H1 (cell line): Measurements from ENCODE around the gene MYCBPAP. TPM values are rescaled to one million over a fixed set of nuclear protein-coding genes. Genes with fewer than 3 reads are reported as not detected.

Experiments
- ASH2L ChIP-seq: fragments of 200-600, 300-600 bp; sonication (generic); IDR thresholded peaks from one replicate; pipeline ENCODE4 v1.7.1; 2017; ENCODE audit warnings: low read length
- GTF2F1 ChIP-seq: IDR thresholded peaks from 2 replicates; pipeline ENCODE4 v1.6.1; 2012; ENCODE audit warnings: low read depth, low read length, improper control_type of control experiment, borderline replicate concordance
- JUND ChIP-seq: IDR thresholded peaks from 2 replicates; pipeline ENCODE4 v1.6.1; 2011; ENCODE audit warnings: mild to moderate bottlenecking, improper control_type of control experiment, low read length
- KDM4A ChIP-seq: IDR thresholded peaks from one replicate; pipeline ENCODE4 v1.7.1; 2012; ENCODE audit warnings: low read depth, mild to moderate bottlenecking, moderate library complexity, low read length, inconsistent platforms; ENCODE audit not compliant: severe bottlenecking
- NANOG ChIP-seq: IDR thresholded peaks from 2 replicates; pipeline ENCODE4 v1.6.1; 2011; ENCODE audit warnings: low read length, low read depth, mild to moderate bottlenecking, inconsistent platforms; ENCODE audit not compliant: insufficient read depth, poor library complexity, severe bottlenecking
- NRF1 ChIP-seq: IDR thresholded peaks from 2 replicates; pipeline ENCODE4 v1.6.1; 2011; ENCODE audit warnings: mild to moderate bottlenecking, low read depth, low read length, improper control_type of control experiment
- POLR2A ChIP-seq, 2 experiments: IDR thresholded peaks; 1 replicate in 1 of 2; 2 replicates in 1 of 2; pipeline ENCODE4 v1.6.1; 2011; ENCODE audit warnings: low read depth in 2 of 2, low read length in 2 of 2, mild to moderate bottlenecking in 2 of 2; ENCODE audit errors: control extremely low read depth in 1 of 2
- RAD21 ChIP-seq, 2 experiments: IDR thresholded peaks in 1 of 2; conservative IDR thresholded peaks in 1 of 2; 2 replicates each; pipeline ENCODE4 v1.6.1; 2011; ENCODE audit warnings: low read depth in 2 of 2, low read length in 2 of 2, improper control_type of control experiment in 1 of 2, inconsistent platforms in 1 of 2, mild to moderate bottlenecking in 1 of 2, moderate library complexity in 1 of 2
- SIRT6 ChIP-seq: IDR thresholded peaks from one replicate; pipeline ENCODE4 v1.7.1; 2012; ENCODE audit warnings: low read length, inconsistent platforms
- SP1 ChIP-seq: IDR thresholded peaks from 2 replicates; pipeline ENCODE4 v1.6.1; 2011; ENCODE audit warnings: low read depth, low read length
- SRF ChIP-seq: IDR thresholded peaks from 2 replicates; pipeline ENCODE4 v1.6.1; 2011; ENCODE audit warnings: mild to moderate bottlenecking, low read depth, low read length, moderate library complexity
- TAF1 ChIP-seq: IDR thresholded peaks from 2 replicates; pipeline ENCODE4 v1.6.1; 2011; ENCODE audit warnings: mild to moderate bottlenecking, low read depth, low read length
- polyA plus RNA-seq, 7 experiments: library from polyadenylated mRNA; depleted of rRNA in 3 of 7; stranded (reverse) in 5 of 7; unstranded in 2 of 7; fragments of >200 nt in 5 of 7; fragments of 200-250 nt in 2 of 7; gene quantifications; 1 replicate in 5 of 7; 2 replicates in 1 of 7; 4 replicates in 1 of 7; pipeline versions ENCODE4 v1.2.1 to v1.2.3, GENCODE V29; 2011 to 2013; ENCODE audit warnings: missing spikeins in 2 of 7, mixed read lengths in 2 of 7
- total RNA-seq: library from RNA; stranded (reverse); fragmentation: NEBNext Ultra II Directional; extraction: Animal tissue kit (Norgen Biotek cat#: 25700); gene quantifications from 2 replicates; pipeline ENCODE4 v1.2.1, GENCODE V29; 2021
- TF ChIP-seq, protein P1 (sequence below): IDR thresholded peaks from 2 replicates; pipeline ENCODE4 v1.6.1; 2012; ENCODE audit warnings: inconsistent platforms
- TF ChIP-seq, protein P2 (sequence below): IDR thresholded peaks from 2 replicates; pipeline ENCODE4 v1.6.1; 2012; ENCODE audit warnings: inconsistent platforms
- TF ChIP-seq, protein P3 (sequence below): IDR thresholded peaks from 2 replicates; pipeline ENCODE4 v1.6.1; 2012; ENCODE audit warnings: low read length, inconsistent platforms

The MYCBPAP gene
- total and polyA plus RNA-seq, 2 of the 8 experiments (the other 6 are each of a cell fraction or from before 2014, with no cell fraction given) = 0.89 to 3.3 TPM

DNA sequence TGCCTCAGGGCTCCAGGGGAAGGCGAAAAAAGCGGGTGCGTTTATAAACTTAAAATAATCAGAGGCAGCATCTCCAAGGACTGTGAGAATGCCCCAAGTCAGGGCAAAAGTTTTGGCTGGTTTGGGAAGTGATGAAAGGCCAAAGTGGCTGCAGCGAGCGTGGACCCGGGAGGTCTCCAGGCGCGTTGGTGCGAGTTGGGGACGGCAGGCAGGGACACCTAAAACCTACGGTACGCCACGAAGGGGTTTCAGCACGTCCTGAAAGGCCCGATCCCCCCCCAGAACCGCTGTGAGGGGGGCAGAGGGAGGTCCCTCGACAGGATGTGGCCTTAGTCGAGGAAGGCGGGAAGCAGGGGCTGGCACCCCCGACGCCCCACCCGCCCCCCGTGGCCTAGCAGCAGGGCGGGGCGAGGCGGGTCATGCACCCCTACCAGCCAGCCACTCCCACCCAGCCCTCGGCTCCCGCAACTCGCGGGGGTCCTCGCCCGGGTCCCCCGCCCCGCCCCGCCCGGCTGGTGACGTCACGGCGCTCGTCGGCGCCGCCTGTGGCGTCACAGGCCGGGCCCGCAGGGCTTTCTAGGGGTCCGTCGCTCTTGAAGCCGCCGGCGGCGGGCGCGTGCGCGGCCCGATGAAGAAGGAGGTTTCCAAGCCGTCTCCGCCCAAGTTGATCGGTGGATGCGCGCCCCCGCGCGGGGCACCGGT is at the start of gene MYCBPAP (continued):
- TF ChIP-seq, protein P1, sequence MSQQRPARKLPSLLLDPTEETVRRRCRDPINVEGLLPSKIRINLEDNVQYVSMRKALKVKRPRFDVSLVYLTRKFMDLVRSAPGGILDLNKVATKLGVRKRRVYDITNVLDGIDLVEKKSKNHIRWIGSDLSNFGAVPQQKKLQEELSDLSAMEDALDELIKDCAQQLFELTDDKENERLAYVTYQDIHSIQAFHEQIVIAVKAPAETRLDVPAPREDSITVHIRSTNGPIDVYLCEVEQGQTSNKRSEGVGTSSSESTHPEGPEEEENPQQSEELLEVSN = peak; percentile 89
- TF ChIP-seq, protein P2, sequence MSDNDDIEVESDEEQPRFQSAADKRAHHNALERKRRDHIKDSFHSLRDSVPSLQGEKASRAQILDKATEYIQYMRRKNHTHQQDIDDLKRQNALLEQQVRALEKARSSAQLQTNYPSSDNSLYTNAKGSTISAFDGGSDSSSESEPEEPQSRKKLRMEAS = peak; percentile 45; the same call in 1 of the 2 replicates
- TF ChIP-seq ASH2L (peak; percentile 69), TAF1 (peak; percentile 62), SRF (peak; percentile 7; the same call in 1 of the 2 replicates), NRF1 (peak; percentile 57), JUND (peak; percentile 38; the same call in 1 of the 2 replicates), GTF2F1 (no peak), SIRT6 (no peak), POLR2A (IDR thresholded peaks at IDR 0.05; ENCODE audit: control extremely low read depth in 1 of 2, low read depth in 2 of 2, low read length in 2 of 2) (peak in 1 of 2 experiments; percentile 53; a peak in 2 of 3 replicates), NANOG (peak; percentile 8), RAD21 (IDR thresholded peaks at IDR 0.05 in 1 of 2, conservative IDR thresholded peaks at IDR 0.05 in 1 of 2; ENCODE audit: low read depth in 2 of 2, low read length in 2 of 2) (0 out of 4 replicates have a peak, but pooled peaks of 1 of the 2 experiments have one; percentile 9), SP1 (no peak), KDM4A (peak; percentile 72)
- TF ChIP-seq, protein P3, sequence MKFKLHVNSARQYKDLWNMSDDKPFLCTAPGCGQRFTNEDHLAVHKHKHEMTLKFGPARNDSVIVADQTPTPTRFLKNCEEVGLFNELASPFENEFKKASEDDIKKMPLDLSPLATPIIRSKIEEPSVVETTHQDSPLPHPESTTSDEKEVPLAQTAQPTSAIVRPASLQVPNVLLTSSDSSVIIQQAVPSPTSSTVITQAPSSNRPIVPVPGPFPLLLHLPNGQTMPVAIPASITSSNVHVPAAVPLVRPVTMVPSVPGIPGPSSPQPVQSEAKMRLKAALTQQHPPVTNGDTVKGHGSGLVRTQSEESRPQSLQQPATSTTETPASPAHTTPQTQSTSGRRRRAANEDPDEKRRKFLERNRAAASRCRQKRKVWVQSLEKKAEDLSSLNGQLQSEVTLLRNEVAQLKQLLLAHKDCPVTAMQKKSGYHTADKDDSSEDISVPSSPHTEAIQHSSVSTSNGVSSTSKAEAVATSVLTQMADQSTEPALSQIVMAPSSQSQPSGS = no peak
